Measurements from ENCODE around the gene SSR1.

GRCh38 chr6:7241709-7242645, 71.0 kb downstream of the SSR1 start:
- TF ChIP-seq ZNF274 (IDR thresholded peaks at IDR 0.05; ENCODE audit: low read depth, low read length) (no peak), YY1 (IDR thresholded peaks at IDR 0.05; ENCODE audit: insufficient read depth, insufficient read length) (no peak), SUZ12 (IDR thresholded peaks at IDR 0.05; ENCODE audit: extremely low read depth, insufficient read depth, insufficient read length) (no peak)
